H4 (cell line): ENCODE measurements around the gene VIPR2. TPM values are rescaled to one million over a fixed set of nuclear protein-coding genes. Genes with fewer than 3 reads are reported as not detected.
"Not testable (repeated sequence)": the region's sequence is repeated elsewhere in the genome, so short reads cannot be mapped to it uniquely, and the experiment has no call there.

Experiments used
- DNase-seq: peaks from one replicate; pipeline ENCODE4 v3.0.0-alpha.2; 2015; ENCODE audit warnings: low spot score
- total RNA-seq: library from RNA; depleted of rRNA; stranded (reverse); fragments of >200 nt; shearing (Covaris generic); gene quantifications from 2 replicates; pipeline ENCODE4 v1.2.3, GENCODE V29; 2014

VIPR2 gene
- total RNA-seq, 1 experiment from 2014 or later: 0.77 TPM

- no peak for DNase-seq
Measured at GRCh38 chr7:159094023-159094740, 50.5 kb downstream of the VIPR2 start.

GRCh38 chr7:159093351-159093971 lies 51.2 kb downstream of the VIPR2 start:
- no peak for DNase-seq

- DNase-seq: no peak
Measured at GRCh38 chr7:159092701-159093121, 52.0 kb downstream of the VIPR2 start.

GRCh38 chr7:159091480-159092475 lies 52.9 kb downstream of the VIPR2 start:
- no peak for DNase-seq

DNA sequence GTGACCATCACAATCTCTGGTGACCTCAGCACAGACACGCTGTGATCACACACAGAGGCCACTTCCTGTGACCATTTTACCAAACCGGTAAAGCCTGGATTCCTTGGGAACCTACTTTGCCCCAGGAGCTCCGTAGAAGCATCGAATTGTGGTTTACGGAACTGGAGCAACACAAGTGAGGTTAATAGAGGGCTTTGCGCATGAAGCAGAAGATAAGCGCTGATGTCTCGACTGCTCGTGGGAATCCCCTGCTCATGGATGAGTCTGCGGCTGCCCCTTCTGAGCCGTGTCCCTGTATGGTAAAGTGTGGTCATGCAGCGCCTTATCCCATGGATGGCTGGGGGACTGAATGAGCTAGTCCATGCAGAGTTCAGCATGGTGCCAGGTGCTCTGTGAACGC lies 53.6 kb downstream of the VIPR2 start:
- no peak for DNase-seq

GRCh38 chr7:159088016-159088865 lies 56.4 kb downstream of the VIPR2 start:
- no peak for DNase-seq

- no peak for DNase-seq
Measured at GRCh38 chr7:159086301-159086925, 58.3 kb downstream of the VIPR2 start.

GRCh38 chr7:159084069-159084801 lies 60.4 kb downstream of the VIPR2 start:
- no peak for DNase-seq

- DNase-seq: no peak
Measured at GRCh38 chr7:159083698-159084068, 61.0 kb downstream of the VIPR2 start.

DNA sequence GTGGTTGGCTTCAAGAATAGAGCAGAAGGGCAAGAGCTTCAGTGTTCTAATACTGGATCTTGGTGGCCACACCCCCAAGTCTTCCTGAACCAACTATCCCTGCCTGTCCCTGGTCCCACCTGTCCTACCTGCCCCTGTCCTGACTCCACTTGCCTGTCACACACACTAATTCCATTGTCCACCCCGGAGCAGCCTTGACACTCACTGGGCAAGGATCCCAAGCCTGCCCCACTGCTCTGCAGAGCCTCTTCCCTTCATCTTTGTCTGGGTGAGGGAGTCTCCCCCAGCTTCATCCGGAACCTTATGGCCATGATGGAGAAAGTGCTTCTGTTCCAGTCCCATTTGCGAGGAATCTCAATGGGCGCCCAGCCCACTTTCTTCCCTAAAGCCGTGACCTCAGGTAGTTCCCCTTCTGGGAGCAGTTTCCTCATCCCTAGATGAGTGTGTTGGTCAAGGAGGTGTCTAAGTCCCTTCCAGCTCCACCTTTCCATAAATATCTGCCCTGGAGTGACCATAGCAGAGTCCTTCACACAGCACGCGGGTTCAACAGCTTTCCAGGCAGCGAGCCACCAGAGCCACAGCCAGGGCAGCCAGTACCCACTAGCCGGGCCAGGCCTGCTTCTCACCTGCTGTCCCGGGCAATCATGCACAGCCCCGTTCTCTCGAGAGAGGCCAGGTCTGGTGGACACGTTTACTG lies 61.5 kb downstream of the VIPR2 start:
- DNase-seq: no peak

DNA sequence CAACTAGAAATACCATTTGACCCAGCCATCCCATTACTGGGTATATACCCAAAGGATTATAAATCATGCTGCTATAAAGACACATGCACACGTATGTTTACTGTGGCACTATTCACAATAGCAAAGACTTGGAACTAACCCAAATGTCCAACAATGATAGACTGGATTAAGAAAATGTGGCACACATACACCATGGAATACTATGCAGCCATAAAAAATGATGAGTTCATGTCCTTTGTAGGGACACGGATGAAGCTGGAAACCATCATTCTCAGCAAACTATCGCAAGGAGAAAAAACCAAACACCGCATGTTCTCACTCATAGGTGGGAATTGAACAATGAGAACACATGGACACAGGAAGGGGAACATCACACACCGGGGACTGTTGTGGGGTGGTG lies 62.6 kb downstream of the VIPR2 start:
- DNase-seq: not testable (repeated sequence)

- no peak for DNase-seq
Measured at GRCh38 chr7:159078911-159079270, 65.8 kb downstream of the VIPR2 start.

DNA sequence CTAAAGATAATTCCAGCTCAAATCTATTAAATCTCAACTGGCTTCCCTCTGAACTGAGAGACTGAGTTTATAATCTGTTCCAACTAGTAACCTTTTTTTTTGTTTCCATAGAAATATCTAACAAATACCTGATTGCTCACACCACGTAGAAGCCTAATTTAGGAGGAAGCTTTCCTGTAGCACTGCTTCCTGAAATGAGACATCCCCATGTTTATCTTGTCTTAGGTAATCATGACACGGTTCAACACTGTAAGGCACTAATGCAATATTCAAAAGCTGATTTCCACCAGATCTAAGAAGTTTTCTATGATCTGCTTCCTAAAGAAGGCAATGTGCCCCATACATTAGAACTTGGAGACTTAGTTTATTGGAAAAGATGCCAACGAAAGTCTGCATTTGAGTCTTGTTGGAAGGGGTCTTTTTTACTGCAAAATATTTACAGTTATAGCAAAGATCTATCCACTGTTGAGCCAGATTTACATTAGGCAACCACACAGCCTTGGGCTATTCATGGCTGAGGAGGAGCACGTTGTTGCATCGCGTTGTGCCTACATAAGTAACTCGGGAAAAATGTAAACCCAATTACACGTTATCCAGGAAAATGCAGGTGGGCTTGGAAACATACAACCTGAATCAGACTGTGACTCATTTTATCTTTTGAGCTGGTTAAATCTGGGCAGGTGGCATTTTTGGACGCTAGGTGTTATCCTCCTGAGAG lies 66.3 kb downstream of the VIPR2 start:
- no peak for DNase-seq

- no peak for DNase-seq
Measured at GRCh38 chr7:159076333-159076732, 68.3 kb downstream of the VIPR2 start.

DNA sequence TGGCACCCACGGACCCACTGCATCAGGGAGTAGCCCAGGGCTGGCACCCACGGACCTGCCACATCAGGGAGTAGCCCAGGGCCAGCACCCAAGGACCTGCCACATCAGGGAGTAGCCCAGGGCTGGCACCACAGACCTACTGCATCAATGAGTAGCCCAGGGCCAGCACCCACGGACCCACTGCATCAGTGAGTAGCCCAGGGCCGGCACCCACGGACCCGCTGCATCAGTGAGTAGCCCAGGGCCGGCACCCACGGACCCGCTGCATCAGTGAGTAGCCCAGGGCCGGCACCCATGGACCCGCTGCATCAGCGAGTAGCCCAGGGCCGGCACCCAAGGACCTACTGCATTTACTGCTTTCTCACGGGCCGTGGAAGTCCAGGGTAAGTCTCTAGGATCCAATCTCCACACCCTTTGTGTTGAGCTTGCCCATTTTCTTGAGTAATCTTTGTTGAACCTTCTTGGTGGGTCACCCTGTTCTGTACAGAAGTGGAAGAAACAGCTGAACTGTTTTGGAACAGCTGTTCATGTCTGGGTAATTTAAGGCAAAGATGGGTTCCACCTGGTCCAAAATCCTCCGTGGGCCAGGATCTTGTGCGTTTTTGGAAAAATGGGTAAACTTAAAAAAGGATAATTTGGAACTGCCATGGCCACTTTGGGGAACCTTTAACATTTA lies 69.0 kb downstream of the VIPR2 start:
- no peak for DNase-seq

DNA sequence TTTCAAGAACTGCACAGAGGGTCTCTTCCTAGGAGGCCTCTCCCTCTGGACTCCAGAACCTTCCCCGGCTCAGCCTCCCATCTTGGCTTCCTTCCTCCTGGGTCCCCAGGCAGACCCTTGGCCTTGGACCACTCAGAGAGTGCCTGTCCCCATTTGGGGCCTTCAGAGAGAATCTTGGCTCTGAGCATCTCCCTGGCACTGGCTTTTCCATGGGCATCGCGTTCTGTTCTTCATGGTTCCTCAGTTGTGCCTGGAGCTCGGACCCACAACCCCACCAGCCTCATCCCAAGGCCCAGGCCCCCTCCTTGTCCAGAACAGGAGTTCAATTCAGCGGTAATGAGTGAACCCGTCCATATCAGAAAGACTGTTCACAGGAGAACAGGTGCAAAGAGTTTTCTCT lies 73.4 kb downstream of the VIPR2 start:
- no peak for DNase-seq

DNA sequence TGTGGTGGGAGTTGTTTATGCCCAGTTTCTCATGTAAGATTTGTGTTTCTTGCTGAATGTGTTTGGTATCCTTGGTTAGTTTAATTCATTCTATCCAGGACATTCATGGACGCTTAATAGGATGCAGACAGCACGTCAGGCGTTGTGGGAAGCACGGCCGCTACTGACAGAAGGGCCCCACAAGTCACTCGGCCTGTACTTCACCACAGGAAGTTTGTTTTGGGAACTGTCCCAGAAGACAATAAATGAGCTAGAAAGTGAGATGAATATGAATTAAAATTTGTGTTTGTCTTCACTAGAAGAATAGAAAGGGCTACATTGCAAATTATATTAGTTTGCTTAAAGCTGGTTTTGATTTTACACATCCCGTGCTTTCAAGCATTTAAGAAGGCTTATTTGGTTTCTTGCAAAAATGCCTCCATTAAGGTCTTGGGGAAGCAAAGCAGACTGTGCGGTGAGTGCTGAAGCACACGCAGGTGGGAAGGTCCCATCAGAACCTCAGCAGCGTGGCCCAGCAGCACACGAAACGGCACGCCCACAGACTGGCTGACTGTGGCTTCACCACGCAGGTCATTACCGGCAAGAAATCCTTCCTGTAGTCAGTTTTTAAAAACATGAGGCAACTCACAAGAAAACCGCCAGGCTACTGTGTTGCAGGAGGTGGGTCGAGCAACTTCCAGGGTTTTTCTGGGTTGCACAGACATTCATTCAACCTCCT lies 74.1 kb downstream of the VIPR2 start:
- no peak for DNase-seq
